Common myeloid progenitor, CD34-positive (primary cell): ENCODE results near the gene DBP.

Source experiments
- CTCF ChIA-PET: fragments of 350-600 bp; sonication (Branson Sonifier 250); formaldehyde crosslinking; loops from one replicate; lab custom pipeline; 2021; ENCODE audit warnings: antibody characterized with exemption; lab: Charles Lee
- POLR2A ChIA-PET: fragments of 350-600 bp; sonication (Branson Sonifier 250); formaldehyde crosslinking; loops from one replicate; lab custom pipeline; 2021; ENCODE audit warnings: antibody characterized with exemption; lab: Charles Lee
- DNase-seq, 3 donors: peaks; one replicate each; pipeline versions ENCODE4 v3.0.0 to v3.0.0-alpha.2; 2013
- H3K27ac ChIP-seq, 2 experiments: 1 replicate in 1 of 2; 2 replicates in 1 of 2; pipeline ENCODE4 v1.7.0; 2013; ENCODE audit warnings: inconsistent platforms in 2 of 2, low read length in 2 of 2, mild to moderate bottlenecking in 2 of 2, low read depth in 1 of 2, moderate library complexity in 1 of 2; ENCODE audit not compliant: severe bottlenecking in 2 of 2, insufficient read depth in 1 of 2, poor library complexity in 1 of 2
- H3K27me3 ChIP-seq, 5 experiments: replicated peaks in 2 of 5; 1 replicate in 3 of 5; 2 replicates in 2 of 5; pipeline versions ENCODE4 v1.6.1 to v1.7.0; 2013; ENCODE audit warnings: low read length in 4 of 5, mild to moderate bottlenecking in 2 of 5, moderate library complexity in 2 of 5, inconsistent platforms in 1 of 5; ENCODE audit not compliant: insufficient read depth in 5 of 5, control insufficient read depth in 4 of 5
- H3K36me3 ChIP-seq, 4 experiments: 1 replicate in 2 of 4; 2 replicates in 2 of 4; pipeline versions ENCODE4 v1.6.1 to v1.7.0; 2013; ENCODE audit warnings: low read length in 3 of 4, control low read depth in 1 of 4, mild to moderate bottlenecking in 1 of 4; ENCODE audit not compliant: control insufficient read depth in 4 of 4, insufficient read depth in 4 of 4
- H3K4me1 ChIP-seq, 4 experiments: 1 replicate in 3 of 4; 2 replicates in 1 of 4; pipeline versions ENCODE4 v1.6.1 to v1.7.1; 2013; ENCODE audit warnings: low read length in 3 of 4, mild to moderate bottlenecking in 3 of 4, control low read depth in 1 of 4, inconsistent platforms in 1 of 4, moderate library complexity in 1 of 4; ENCODE audit not compliant: control insufficient read depth in 4 of 4, insufficient read depth in 4 of 4; ENCODE audit errors: control extremely low read depth in 1 of 4
- H3K4me3 ChIP-seq, 7 experiments: 1 replicate in 4 of 7; 2 replicates in 3 of 7; pipeline versions ENCODE4 v1.5.1 to v1.7.0; 2013; ENCODE audit warnings: mild to moderate bottlenecking in 7 of 7, low read length in 6 of 7, moderate library complexity in 6 of 7, inconsistent platforms in 2 of 7, low read depth in 2 of 7, control low read depth in 1 of 7; ENCODE audit not compliant: insufficient read depth in 4 of 7, control insufficient read depth in 1 of 7; ENCODE audit errors: extremely low read depth in 1 of 7
- H3K9me3 ChIP-seq, 5 experiments: 1 replicate in 4 of 5; 2 replicates in 1 of 5; pipeline versions ENCODE4 v1.6.1 to v1.7.1; 2013; ENCODE audit warnings: low read length in 4 of 5, mild to moderate bottlenecking in 2 of 5, inconsistent platforms in 1 of 5, low read depth in 1 of 5, moderate library complexity in 1 of 5; ENCODE audit not compliant: control insufficient read depth in 4 of 5, insufficient read depth in 2 of 5; ENCODE audit errors: control extremely low read depth in 1 of 5
- WGBS: methylation state at CpG from one replicate; pipeline ENCODE4 v1.1.5; 2013; ENCODE audit not compliant: insufficient coverage; 5-methylcytosine and 5-hydroxymethylcytosine counted together

DBP gene

GRCh38 chr19:48637449-48637947 lies 319 bp upstream of the DBP start:
- no peaks in the 10 kb centered on the region for H3K9me3 ChIP-seq
- DNase-seq: peak; percentile 100
- H3K27me3 ChIP-seq: no peaks in the 10 kb centered on the region
- ChIA-PET CTCF (interaction anchor here (0.8 kb wide), 1 partner anchor 14 kb away, joined by 3 read pairs; no protein-coding TSS in a partner anchor), POLR2A (interaction anchor here (0.6 to 1.3 kb wide), 10 partner anchors 9 to 1266 kb away, joined by 3 to 6 read pairs (median 4); partner anchors contain the start of genes CA11, RPL18 and SPHK2)
- H3K4me3 ChIP-seq: peak overlapping the region; percentile 18 to 90 (median 74)
- peak overlapping the region; percentile 79 to 91 for H3K27ac ChIP-seq
- 0% methylated on average over 23 of the region's 38 CpGs for WGBS
- H3K36me3 ChIP-seq: peaks cover 0 to 10% (median 6%) of the 10 kb centered on the region in 4 experiments
- peaks cover 13 to 57% (median 48%) of the 10 kb centered on the region in 4 experiments for H3K4me1 ChIP-seq

- no peaks in the 10 kb centered on the region for H3K9me3 ChIP-seq
- peak overlapping the region; percentile 72 to 90 (median 80) for H3K4me3 ChIP-seq
- peak in 1 of 3 donors; percentile 36 for DNase-seq
- H3K27me3 ChIP-seq: no peaks in the 10 kb centered on the region
- ChIA-PET CTCF (no interaction called here), POLR2A (no interaction called here)
- peak overlapping the region; percentile 28 to 78 for H3K27ac ChIP-seq
- peaks cover 13 to 57% (median 48%) of the 10 kb centered on the region in 4 experiments for H3K4me1 ChIP-seq
- H3K36me3 ChIP-seq: peaks cover 0 to 15% (median 6%) of the 10 kb centered on the region in 4 experiments
- 0% methylated on average over 22 of the region's 35 CpGs for WGBS
Measured at GRCh38 chr19:48635966-48636858, 967 bp downstream of the DBP start.

DNA sequence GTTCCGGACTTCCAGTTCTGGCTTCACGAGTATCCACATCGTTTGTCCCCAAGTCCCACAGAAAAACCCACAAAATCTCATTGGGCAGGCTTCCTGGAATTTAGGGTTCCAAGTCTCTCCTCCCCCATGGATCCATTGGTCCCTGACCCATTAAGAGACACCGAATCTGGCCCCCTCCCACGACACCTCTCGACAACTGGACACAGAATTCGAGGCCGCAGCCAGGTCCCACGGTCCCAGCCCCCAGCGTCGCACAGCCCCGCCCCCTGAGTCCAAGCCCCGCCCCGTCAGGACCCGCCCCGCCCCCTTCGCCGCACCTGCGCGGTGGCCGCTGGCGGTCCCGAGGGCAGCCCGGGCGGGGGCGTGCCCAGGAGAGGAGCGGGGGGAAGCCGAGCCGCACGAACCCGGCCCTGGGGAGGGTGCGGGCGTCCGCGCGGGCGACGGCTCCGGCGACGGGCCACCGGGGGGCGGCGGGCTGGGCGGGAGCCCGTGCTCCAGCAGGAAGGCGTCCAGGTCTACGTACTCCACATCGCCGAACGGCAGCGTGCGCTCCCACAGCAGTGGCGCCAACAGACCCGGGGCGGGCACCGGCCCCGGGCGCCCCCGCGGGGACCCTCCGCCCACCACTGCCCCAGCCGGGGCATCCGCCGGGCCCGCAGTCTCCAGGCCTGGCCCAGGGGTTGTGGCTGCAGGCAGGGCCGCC lies 1.8 kb downstream of the DBP start:
- POLR2A ChIA-PET: no interaction called here
- H3K27ac ChIP-seq: peak overlapping the region; percentile 64 to 88
- H3K27me3 ChIP-seq: no peaks in the 10 kb centered on the region
- WGBS: under 1% methylated on average over 51 of the region's 67 CpGs
- CTCF ChIA-PET: no interaction called here
- peaks cover 0 to 16% (median 6%) of the 10 kb centered on the region in 4 experiments for H3K36me3 ChIP-seq
- H3K4me1 ChIP-seq: peaks cover 13 to 63% (median 56%) of the 10 kb centered on the region in 4 experiments
- DNase-seq: peak in 2 of 3 donors; percentile 63 to 67
- H3K4me3 ChIP-seq: peak overlapping the region; percentile 72 to 90 (median 80)
- H3K9me3 ChIP-seq: no peaks in the 10 kb centered on the region

DNA sequence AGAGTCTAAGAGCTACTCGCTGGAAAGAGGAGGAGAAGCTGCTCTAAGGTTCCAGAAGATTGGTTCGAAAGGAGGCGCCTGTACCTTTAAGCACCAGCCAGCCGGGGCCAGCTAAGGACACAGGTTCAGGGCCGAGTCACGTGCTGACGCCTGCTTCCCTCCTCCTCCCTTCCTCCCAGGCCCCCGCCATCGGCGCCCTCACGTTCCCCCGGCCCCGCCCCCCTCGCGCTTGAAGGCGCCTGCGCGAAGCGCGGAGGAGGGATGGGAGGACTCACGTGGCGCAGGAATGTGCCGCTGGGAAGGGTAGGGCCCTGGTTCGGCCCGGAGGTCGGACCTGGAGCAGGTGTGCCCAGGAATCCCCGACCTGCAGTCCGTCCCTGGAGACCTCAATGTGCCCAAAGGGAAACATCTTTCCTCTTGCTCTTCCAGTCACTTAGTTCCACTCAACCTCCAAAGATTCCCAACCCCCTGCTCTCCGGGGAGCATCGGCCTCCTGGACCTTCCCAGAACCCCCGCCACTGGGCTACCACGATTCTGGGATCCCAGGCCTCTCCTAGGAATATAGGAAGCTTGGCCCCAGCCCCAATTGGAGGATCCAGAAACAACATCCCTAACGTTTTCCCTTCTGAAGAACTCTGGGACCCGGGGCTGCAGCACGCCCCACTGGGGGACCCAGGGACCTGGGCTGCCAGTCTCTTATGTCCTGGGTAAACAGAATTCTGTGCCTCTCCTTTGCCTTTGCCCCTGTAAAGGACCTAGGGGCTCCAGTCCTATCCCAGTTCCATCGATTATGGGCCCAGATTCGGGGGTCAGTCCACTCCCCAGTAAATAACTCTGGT lies 2.5 kb downstream of the DBP start:
- 5% methylated on average over 25 of the region's 37 CpGs for WGBS

DNA sequence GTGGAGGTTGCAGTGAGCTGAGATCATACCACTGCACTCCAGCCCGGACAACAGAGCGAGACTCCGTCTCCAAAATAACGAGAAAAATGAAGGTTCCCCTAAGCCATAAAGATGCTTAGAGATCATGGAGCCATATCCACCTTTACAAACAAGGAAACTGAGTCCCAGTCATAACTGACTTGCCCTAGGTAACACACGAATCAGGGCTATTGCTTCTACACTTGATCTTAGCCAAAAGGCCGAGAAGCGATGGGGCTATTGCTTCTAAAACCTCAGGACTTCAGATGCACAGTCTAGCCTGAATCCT lies 3.2 kb downstream of the DBP start:
- peak overlapping the region; percentile 77 to 88 for H3K27ac ChIP-seq
- H3K36me3 ChIP-seq: peaks cover 0 to 16% (median 9%) of the 10 kb centered on the region in 4 experiments
- ChIA-PET CTCF (interaction anchor here (1.5 to 1.8 kb wide), 3 partner anchors 10 to 25 kb away, joined by 5 to 10 read pairs (median 6); partner anchors contain the start of gene CA11), POLR2A (interaction anchor here (1.2 kb wide), 1 partner anchor 17 kb away, joined by 3 read pairs; no protein-coding TSS in a partner anchor)
- H3K9me3 ChIP-seq: no peaks in the 10 kb centered on the region
- H3K27me3 ChIP-seq: no peaks in the 10 kb centered on the region
- peak overlapping the region in 6 of 7 experiments; percentile 27 to 83 (median 60) for H3K4me3 ChIP-seq
- peaks cover 13 to 68% (median 59%) of the 10 kb centered on the region in 4 experiments for H3K4me1 ChIP-seq
- 83% methylated on average over 7 of the region's 7 CpGs for WGBS
- DNase-seq: no peak

More for the DNA sequence above, 2.5 kb downstream of the DBP start:
- Histone ChIP-seq H3K27ac (peak overlapping the region; percentile 77 to 88), H3K27me3 (no peaks in the 10 kb centered on the region), H3K9me3 (no peaks in the 10 kb centered on the region), H3K4me1 (peaks cover 13 to 70% (median 61%) of the 10 kb centered on the region in 4 experiments), H3K36me3 (peaks cover 0 to 16% (median 6%) of the 10 kb centered on the region in 4 experiments), H3K4me3 (peak overlapping the region in 6 of 7 experiments; percentile 27 to 83 (median 76))
- CTCF ChIA-PET: interaction anchor here (1.6 to 1.8 kb wide), 2 partner anchors 11 to 26 kb away, joined by 5 to 10 read pairs; partner anchors contain the start of gene CA11
- POLR2A ChIA-PET: interaction anchor here (1.2 kb wide), 1 partner anchor 17 kb away, joined by 3 read pairs; no protein-coding TSS in a partner anchor
- DNase-seq: peak; percentile 93 to 97 (median 96)
